SK-N-SH (cell line): ENCODE data around the gene STAG3. TPM values are rescaled to one million over a fixed set of nuclear protein-coding genes. Genes with fewer than 3 reads are reported as not detected.

Experiments used
- CTCF ChIA-PET: fragments of 300-600, 350-600 bp; formaldehyde crosslinking; extraction: SDS; loops from one replicate; lab custom pipeline; 2021; lab: Yijun Ruan, JAX
- POLR2A ChIA-PET: fragments of 350-600 bp; sonication (Branson Sonifier 250); formaldehyde crosslinking; extraction: SDS; loops from one replicate; lab custom pipeline; 2020; ENCODE audit warnings: antibody characterized with exemption, inconsistent platforms; lab: Yijun Ruan, JAX
- DNase-seq: peaks from one replicate; pipeline ENCODE4 v3.0.0; 2012
- H2AFZ ChIP-seq: fragments of 200-600 bp; sonication (generic); 2 replicates; pipeline ENCODE4 v1.8.1; 2016; ENCODE audit warnings: antibody characterized with exemption, mild to moderate bottlenecking, low read depth
- H3F3A ChIP-seq: fragments of 200-600 bp; sonication (generic); replicated peaks from 2 replicates; pipeline ENCODE3; 2016; ENCODE audit warnings: antibody characterized with exemption, mild to moderate bottlenecking; ENCODE audit not compliant: insufficient read depth
- H3K27ac ChIP-seq, 2 experiments: fragments of 200-500 bp in 1 of 2; fragments of 200-600 bp in 1 of 2; sonication (Bioruptor generic) in 1 of 2; sonication (generic), shearing (Covaris generic) in 1 of 2; 2 replicates each; pipeline versions ENCODE4 v1.5.1 to v1.6.1; 2014 to 2016; ENCODE audit warnings: low read depth in 2 of 2, inconsistent platforms in 1 of 2, low read length in 1 of 2, mild to moderate bottlenecking in 1 of 2, mixed read lengths in 1 of 2
- H3K27me3 ChIP-seq: fragments of 200-600 bp; sonication (generic), shearing (Covaris generic); 2 replicates; pipeline ENCODE4 v1.6.1; 2016; ENCODE audit warnings: mixed run types; ENCODE audit not compliant: insufficient read depth
- H3K36me3 ChIP-seq, 2 experiments: fragments of 200-500 bp in 1 of 2; fragments of 200-600 bp in 1 of 2; sonication (Bioruptor generic) in 1 of 2; sonication (generic) in 1 of 2; replicated peaks in 1 of 2; 2 replicates each; pipeline versions ENCODE3 to v1.5.1; 2014 to 2016; ENCODE audit warnings: low read length in 1 of 2, mild to moderate bottlenecking in 1 of 2; ENCODE audit not compliant: insufficient read depth in 2 of 2, control insufficient read depth in 1 of 2
- H3K4me1 ChIP-seq, 2 experiments: fragments of 200-500 bp in 1 of 2; fragments of 200-600 bp in 1 of 2; sonication (Bioruptor generic) in 1 of 2; sonication (generic), shearing (Covaris generic) in 1 of 2; 2 replicates each; pipeline versions ENCODE4 v1.5.1 to v1.6.1; 2014 to 2016; ENCODE audit warnings: low read depth in 1 of 2, low read length in 1 of 2, mixed run types in 1 of 2; ENCODE audit not compliant: insufficient read depth in 2 of 2, control insufficient read depth in 1 of 2
- H3K4me2 ChIP-seq: fragments of 200-600 bp; sonication (generic), shearing (Covaris generic); 2 replicates; pipeline ENCODE4 v1.6.1; 2017; ENCODE audit warnings: mixed run types
- H3K4me3 ChIP-seq, 2 experiments: fragments of 200-500 bp in 1 of 2; fragments of 200-600 bp in 1 of 2; sonication (Bioruptor generic) in 1 of 2; sonication (generic), shearing (Covaris generic) in 1 of 2; 2 replicates each; pipeline versions ENCODE4 v1.5.1 to v1.8.1; 2014 to 2016; ENCODE audit warnings: low read depth in 2 of 2, inconsistent platforms in 1 of 2, low read length in 1 of 2, mild to moderate bottlenecking in 1 of 2, mixed read lengths in 1 of 2, moderate library complexity in 1 of 2
- H3K79me2 ChIP-seq: fragments of 200-600 bp; sonication (generic); 2 replicates; pipeline ENCODE4 v1.8.1; 2017; ENCODE audit warnings: mild to moderate bottlenecking; ENCODE audit not compliant: insufficient read depth
- H3K9ac ChIP-seq: fragments of 200-600 bp; sonication (generic); 2 replicates; pipeline ENCODE4 v1.6.1; 2017; ENCODE audit warnings: mixed run types
- H3K9me2 ChIP-seq: fragments of 200-600 bp; sonication (generic); 2 replicates; pipeline ENCODE4 v1.6.1; 2017; ENCODE audit warnings: mixed run types
- H3K9me3 ChIP-seq: fragments of 200-600 bp; sonication (generic); 2 replicates; pipeline ENCODE4 v1.6.1; 2017; ENCODE audit warnings: mixed run types, mild to moderate bottlenecking, moderate library complexity
- H4K20me1 ChIP-seq: fragments of 200-600 bp; sonication (generic); 2 replicates; pipeline ENCODE4 v1.6.1; 2017; ENCODE audit warnings: mild to moderate bottlenecking, mixed run types; ENCODE audit not compliant: insufficient read depth
- CHD2 ChIP-seq: fragments of 150-350 bp; IDR thresholded peaks from 2 replicates; pipeline ENCODE4 v1.6.1; 2018; ENCODE audit warnings: low read length; ENCODE audit not compliant: partially characterized antibody
- FOSL2 ChIP-seq: IDR thresholded peaks from 2 replicates; pipeline ENCODE4 v1.4.0; 2012; ENCODE audit warnings: low read depth, mild to moderate bottlenecking, moderate library complexity, borderline replicate concordance
- FOXM1 ChIP-seq: IDR thresholded peaks from 2 replicates; pipeline ENCODE4 v1.4.0; 2012; ENCODE audit warnings: low read depth, mild to moderate bottlenecking
- GABPA ChIP-seq: IDR thresholded peaks from 2 replicates; pipeline ENCODE4 v1.4.0; 2012; ENCODE audit warnings: low read depth, mild to moderate bottlenecking
- GATA2 ChIP-seq: sonication (generic); formaldehyde crosslinking; IDR thresholded peaks from 2 replicates; pipeline ENCODE4 v1.5.0; 2020; ENCODE audit warnings: mild to moderate bottlenecking, missing genetic modification reagents
- MAX ChIP-seq: IDR thresholded peaks from 2 replicates; pipeline ENCODE4 v1.4.0; 2012; ENCODE audit warnings: low read depth
- NFIC ChIP-seq: IDR thresholded peaks from 2 replicates; pipeline ENCODE4 v1.4.0; 2012; ENCODE audit warnings: borderline replicate concordance
- NRF1 ChIP-seq: IDR thresholded peaks from 2 replicates; pipeline ENCODE4 v1.6.1; 2012; ENCODE audit warnings: low read depth, mild to moderate bottlenecking, low read length
- POLR2AphosphoS5 ChIP-seq: IDR thresholded peaks from 2 replicates; pipeline ENCODE4 v1.6.1; 2012; ENCODE audit warnings: low read depth, low read length
- RCOR1 ChIP-seq: fragments of 150-350 bp; IDR thresholded peaks from 2 replicates; pipeline ENCODE4 v1.6.1; 2017; ENCODE audit warnings: antibody characterized with exemption, low read length
- REST ChIP-seq: IDR thresholded peaks from 2 replicates; pipeline ENCODE4 v1.6.1; 2012; ENCODE audit warnings: mild to moderate bottlenecking, low read depth, low read length, moderate library complexity
- RFX5 ChIP-seq: IDR thresholded peaks from 2 replicates; pipeline ENCODE4 v1.6.1; 2012; ENCODE audit warnings: mild to moderate bottlenecking, improper control_type of control experiment, low read length
- RXRA ChIP-seq: IDR thresholded peaks from 2 replicates; pipeline ENCODE4 v1.4.0; 2012; ENCODE audit warnings: low read depth, mild to moderate bottlenecking, borderline replicate concordance
- SIN3A ChIP-seq: IDR thresholded peaks from 2 replicates; pipeline ENCODE4 v1.6.1; 2012; ENCODE audit warnings: low read depth, mild to moderate bottlenecking, low read length, moderate library complexity, borderline replicate concordance
- SMC3 ChIP-seq: IDR thresholded peaks from 2 replicates; pipeline ENCODE4 v1.6.1; 2012; ENCODE audit warnings: low read depth, low read length, improper control_type of control experiment
- TCF12 ChIP-seq: IDR thresholded peaks from 2 replicates; pipeline ENCODE4 v1.4.0; 2012
- TEAD4 ChIP-seq: IDR thresholded peaks from 2 replicates; pipeline ENCODE4 v1.4.0; 2012; ENCODE audit warnings: mild to moderate bottlenecking, borderline replicate concordance; ENCODE audit not compliant: insufficient read depth
- USF1 ChIP-seq: IDR thresholded peaks from 2 replicates; pipeline ENCODE4 v1.4.0; 2012; ENCODE audit warnings: low read depth, borderline replicate concordance
- polyA plus RNA-seq, 3 experiments: library from polyadenylated mRNA; depleted of rRNA; stranded (reverse); fragments of >200 nt; gene quantifications; 2 replicates each; pipeline ENCODE4 v1.2.3, GENCODE V29; 2012

Gene STAG3
- polyA plus RNA-seq, 1 of the 3 experiments (the other 2 are of a cell fraction) = 0.10 TPM

- peak; percentile 97 for TF ChIP-seq MAX
- peak; percentile 96 for TF ChIP-seq USF1
- peak; percentile 65 for TF ChIP-seq GABPA
- 0 out of 2 replicates have a peak, but pooled peaks have one; percentile 21 for TF ChIP-seq RCOR1
Measured at GRCh38 chr7:100148559-100149328, 29.0 kb upstream of the STAG3 start, which contains the start of gene LAMTOR4 (continued).

- H3K9me3 ChIP-seq = no peaks in the 10 kb centered on the region
- TF ChIP-seq NFIC = no peak
- TF ChIP-seq NRF1 = no peak
- TF ChIP-seq FOXM1 = no peak
- TF ChIP-seq FOSL2 = no peak
- TF ChIP-seq GABPA = no peak
- no peak for TF ChIP-seq RXRA
- TF ChIP-seq REST = no peak
- no peak for TF ChIP-seq SMC3
- TF ChIP-seq CHD2 = no peak
- no peak for TF ChIP-seq RFX5
- TF ChIP-seq SIN3A = no peak
- TF ChIP-seq GATA2 = no peak
- no peak for TF ChIP-seq TCF12
- no peak for TF ChIP-seq TEAD4
- no peak for TF ChIP-seq POLR2AphosphoS5
- peaks cover 19% of the 10 kb centered on the region for H3F3A ChIP-seq
- ChIA-PET POLR2A (no interaction called here), CTCF (interaction anchor here (1.7 to 1.9 kb wide), 2 partner anchors 20 to 22 kb away, joined by 7 to 8 read pairs; no protein-coding TSS in a partner anchor)
- H4K20me1 ChIP-seq = peaks cover 17% of the 10 kb centered on the region
- peaks cover 39 to 41% of the 10 kb centered on the region in 2 experiments for H3K36me3 ChIP-seq
- H3K4me2 ChIP-seq = no peak overlapping the region
- no peak overlapping the region for H3K9ac ChIP-seq
- H3K4me3 ChIP-seq = no peak overlapping the region
- H3K27ac ChIP-seq = no peak overlapping the region
- peaks cover 14 to 20% of the 10 kb centered on the region in 2 experiments; a peak in 2 of 4 replicates for H3K4me1 ChIP-seq
- no peaks in the 10 kb centered on the region for H3K9me2 ChIP-seq
- H3K27me3 ChIP-seq = no peaks in the 10 kb centered on the region
- peaks cover 66% of the 10 kb centered on the region for H3K79me2 ChIP-seq
- DNase-seq = no peak
- H2AFZ ChIP-seq = no peak overlapping the region
Measured at GRCh38 chr7:100152404-100152803, 25.3 kb upstream of the STAG3 start.
